GM13976 (cell line): Measurements from ENCODE around the gene CMKLR1.

ENCODE experiments used
- DNase-seq: peaks from one replicate; pipeline ENCODE4 v3.0.0; 2012; ENCODE audit warnings: low spot score
- CTCF ChIP-seq: IDR thresholded peaks from 2 replicates; pipeline ENCODE4 v1.5.1; 2012; ENCODE audit warnings: borderline replicate concordance, mild to moderate bottlenecking; ENCODE audit not compliant: insufficient read depth; ENCODE audit errors: extremely low read depth, missing control alignments, control extremely low read depth
- in situ Hi-C: fragments of 300-500 bp; cut with MboI; formaldehyde crosslinking; loops from one replicate; pipeline ENCODE4 v1.12.0; 2022; ENCODE audit warnings: low sequenced_read_pairs, mixed read lengths, inconsistent platforms; ENCODE audit not compliant: unreplicated experiment

The CMKLR1 gene

GRCh38 chr12:108253540-108253939 lies 85.6 kb downstream of the CMKLR1 start:
- no peak for DNase-seq
- TF ChIP-seq CTCF = no peak
- in situ Hi-C loops = no loop called here

- TF ChIP-seq CTCF = no peak
- in situ Hi-C loops = no loop called here
- DNase-seq = no peak
Measured at GRCh38 chr12:108252523-108252922, 86.6 kb downstream of the CMKLR1 start.

GRCh38 chr12:108248011-108248410 lies 91.1 kb downstream of the CMKLR1 start:
- TF ChIP-seq CTCF = no peak
- in situ Hi-C loops = no loop called here
- DNase-seq = no peak

GRCh38 chr12:108247130-108247529 lies 92.0 kb downstream of the CMKLR1 start:
- DNase-seq = no peak
- no peak for TF ChIP-seq CTCF
- in situ Hi-C loops = no loop called here

GRCh38 chr12:108241986-108242703 lies 97.0 kb downstream of the CMKLR1 start:
- in situ Hi-C loops = no loop called here
- no peak for TF ChIP-seq CTCF
- no peak for DNase-seq

- no peak for DNase-seq
- TF ChIP-seq CTCF = no peak
- in situ Hi-C loops = no loop called here
Measured at GRCh38 chr12:108240928-108241327, 98.2 kb downstream of the CMKLR1 start.
